ENCODE results near the gene DUOXA1.

Gene DUOXA1

DNA sequence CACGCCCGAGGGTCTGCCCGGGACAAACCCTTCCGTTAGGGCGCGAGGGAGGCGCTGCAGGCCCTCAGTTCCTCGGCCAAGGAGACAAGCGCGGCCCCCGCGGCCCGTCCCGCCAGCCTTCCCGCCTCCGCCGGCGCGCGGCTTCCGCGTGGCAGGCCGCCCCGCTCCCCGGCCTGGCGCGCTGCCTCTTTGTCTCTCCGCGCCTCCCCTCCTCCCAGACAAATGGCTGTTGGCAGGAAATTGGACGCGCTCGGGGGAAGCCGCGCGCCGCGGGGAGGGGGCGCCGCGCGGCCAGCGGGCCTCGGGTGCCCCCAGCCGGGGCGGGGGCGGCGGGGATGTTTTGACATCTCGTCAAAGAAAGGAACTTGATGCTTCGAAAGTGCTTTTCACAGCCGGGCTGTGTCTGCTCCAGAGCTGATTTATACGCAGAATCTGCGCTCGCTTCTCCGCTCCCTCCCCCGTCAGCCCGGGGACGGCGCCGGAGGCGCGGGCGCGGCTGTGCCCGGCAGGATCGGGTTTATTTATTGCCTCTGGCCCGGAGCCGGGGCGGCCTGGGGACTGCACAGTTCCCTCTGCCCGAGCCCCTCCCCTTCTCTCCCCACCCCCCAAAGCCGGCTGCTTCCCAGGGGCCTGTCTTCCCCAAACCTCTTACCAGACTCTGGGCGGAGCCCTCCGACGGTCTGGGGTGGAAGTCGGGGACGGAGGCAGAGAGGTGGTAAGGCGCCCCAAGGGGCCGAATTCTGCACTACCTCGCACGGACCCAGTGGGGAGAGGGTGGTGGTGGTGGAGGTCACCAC, 37.4 kb upstream of the DUOXA1 start (continued):
- TF ChIP-seq ZNF707 (tag by site-specific recombination; IDR thresholded peaks at IDR 0.05): no peak
- no peak for TF ChIP-seq ZNF302 (tag by site-specific recombination; IDR thresholded peaks at IDR 0.05; ENCODE audit: low read depth)
- TF ChIP-seq ZNF704 (tag by site-specific recombination; IDR thresholded peaks at IDR 0.05): no peak
- TF ChIP-seq ZBTB8A (tag by site-specific recombination; IDR thresholded peaks at IDR 0.05): peak; percentile 55; the same call in 1 of the 2 replicates
- peak; percentile 36; the same call in 1 of the 2 replicates for TF ChIP-seq KLF9 (tag by site-specific recombination; IDR thresholded peaks at IDR 0.05; ENCODE audit: low read depth)
- no peak for TF ChIP-seq ZNF391 (tag by site-specific recombination; IDR thresholded peaks at IDR 0.05; ENCODE audit: borderline replicate concordance, low read depth)
- no peak for TF ChIP-seq OVOL3 (tag by site-specific recombination; IDR thresholded peaks at IDR 0.05)
- no peak for TF ChIP-seq ZNF544 (tag by site-specific recombination; IDR thresholded peaks at IDR 0.05)
- TF ChIP-seq ZSCAN30 (tag by site-specific recombination; IDR thresholded peaks at IDR 0.05): 0 out of 2 replicates have a peak, but pooled peaks have one; percentile 22
- TF ChIP-seq ZNF274 (IDR thresholded peaks at IDR 0.05; ENCODE audit: low read length): no peak
- TF ChIP-seq ZNF274 (tag by site-specific recombination; IDR thresholded peaks at IDR 0.05; ENCODE audit: borderline replicate concordance): no peak
- TF ChIP-seq, protein P1, sequence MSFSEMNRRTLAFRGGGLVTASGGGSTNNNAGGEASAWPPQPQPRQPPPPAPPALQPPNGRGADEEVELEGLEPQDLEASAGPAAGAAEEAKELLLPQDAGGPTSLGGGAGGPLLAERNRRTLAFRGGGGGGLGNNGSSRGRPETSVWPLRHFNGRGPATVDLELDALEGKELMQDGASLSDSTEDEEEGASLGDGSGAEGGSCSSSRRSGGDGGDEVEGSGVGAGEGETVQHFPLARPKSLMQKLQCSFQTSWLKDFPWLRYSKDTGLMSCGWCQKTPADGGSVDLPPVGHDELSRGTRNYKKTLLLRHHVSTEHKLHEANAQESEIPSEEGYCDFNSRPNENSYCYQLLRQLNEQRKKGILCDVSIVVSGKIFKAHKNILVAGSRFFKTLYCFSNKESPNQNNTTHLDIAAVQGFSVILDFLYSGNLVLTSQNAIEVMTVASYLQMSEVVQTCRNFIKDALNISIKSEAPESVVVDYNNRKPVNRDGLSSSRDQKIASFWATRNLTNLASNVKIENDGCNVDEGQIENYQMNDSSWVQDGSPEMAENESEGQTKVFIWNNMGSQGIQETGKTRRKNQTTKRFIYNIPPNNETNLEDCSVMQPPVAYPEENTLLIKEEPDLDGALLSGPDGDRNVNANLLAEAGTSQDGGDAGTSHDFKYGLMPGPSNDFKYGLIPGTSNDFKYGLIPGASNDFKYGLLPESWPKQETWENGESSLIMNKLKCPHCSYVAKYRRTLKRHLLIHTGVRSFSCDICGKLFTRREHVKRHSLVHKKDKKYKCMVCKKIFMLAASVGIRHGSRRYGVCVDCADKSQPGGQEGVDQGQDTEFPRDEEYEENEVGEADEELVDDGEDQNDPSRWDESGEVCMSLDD (tag by site-specific recombination; IDR thresholded peaks at IDR 0.05): 0 out of 2 replicates have a peak, but pooled peaks have one; percentile 46
- TF ChIP-seq ZNF624 (tag by site-specific recombination; IDR thresholded peaks at IDR 0.05): no peak
- 0 out of 2 replicates have a peak, but pooled peaks have one; percentile 41 for TF ChIP-seq BCL11B (tag by site-specific recombination; IDR thresholded peaks at IDR 0.05; ENCODE audit: low read depth)
- peak; percentile 41; the same call in 1 of the 2 replicates for TF ChIP-seq FEZF1 (tag by site-specific recombination; IDR thresholded peaks at IDR 0.05)
- no peak for TF ChIP-seq AEBP2 (tag by site-specific recombination; IDR thresholded peaks at IDR 0.05; ENCODE audit: borderline replicate concordance)
- no peak for TF ChIP-seq ZNF629 (tag by site-specific recombination; IDR thresholded peaks at IDR 0.05)
- TF ChIP-seq TSHZ1 (tag by site-specific recombination; IDR thresholded peaks at IDR 0.05; ENCODE audit: borderline replicate concordance): no peak
- no peak for TF ChIP-seq ZNF510 (tag by site-specific recombination; IDR thresholded peaks at IDR 0.05; ENCODE audit: insufficient replicate concordance)
- no peak for TF ChIP-seq ZNF701 (tag by site-specific recombination; IDR thresholded peaks at IDR 0.05)
- no peak for TF ChIP-seq ZNF529 (tag by site-specific recombination; IDR thresholded peaks at IDR 0.05; ENCODE audit: insufficient replicate concordance)

Measured in HEK293 (cell line).